K562 (cell line): ENCODE results near the gene VWA1. TPM values are rescaled to one million over a fixed set of nuclear protein-coding genes. Genes with fewer than 3 reads are reported as not detected.
A peak's percentile ranks its signal among the peaks of the same experiment; 100 is the strongest.

Source experiments
- BHLHE40 ChIP-seq: IDR thresholded peaks from 2 replicates; pipeline ENCODE4 v1.6.1; 2011; ENCODE audit warnings: low read length, improper control_type of control experiment
- CBX1 ChIP-seq: sonication (generic); IDR thresholded peaks from 2 replicates; pipeline ENCODE4 v1.6.1; 2016; ENCODE audit warnings: antibody characterized with exemption, low read depth, mild to moderate bottlenecking
- DPF2 ChIP-seq: fragments of 450-650 bp; IDR thresholded peaks from 2 replicates; pipeline ENCODE4 v1.6.1; 2016
- EGR1 ChIP-seq: fragments of 450-650 bp; conservative IDR thresholded peaks from 2 replicates; pipeline ENCODE4 v1.6.1; 2017; ENCODE audit warnings: mild to moderate bottlenecking
- FOXP1 ChIP-seq: sonication (generic); formaldehyde crosslinking; IDR thresholded peaks from 2 replicates; pipeline ENCODE4 v1.8.0; 2022; ENCODE audit warnings: mild to moderate bottlenecking, missing genetic modification reagents
- HLTF ChIP-seq: fragments of 450-650 bp; IDR thresholded peaks from 2 replicates; pipeline ENCODE4 v1.6.1; 2016
- HMGN3 ChIP-seq: IDR thresholded peaks from 2 replicates; pipeline ENCODE4 v1.6.1; 2011; ENCODE audit warnings: borderline replicate concordance, low read depth, mild to moderate bottlenecking, mixed read lengths, low read length; ENCODE audit not compliant: insufficient read length; ENCODE audit errors: extremely low read depth
- MLX ChIP-seq, 2 experiments: fragments of 450-650 bp in 1 of 2; sonication (generic) in 1 of 2; formaldehyde crosslinking; conservative IDR thresholded peaks; 2 replicates each; pipeline versions ENCODE4 v1.4.0 to v1.8.1; 2020 to 2022; ENCODE audit warnings: mild to moderate bottlenecking in 1 of 2, missing genetic modification reagents in 1 of 2
- ZBTB7A ChIP-seq: IDR thresholded peaks from 2 replicates; pipeline ENCODE4 v1.6.1; 2011; ENCODE audit warnings: low read depth, mild to moderate bottlenecking, low read length, moderate library complexity, borderline replicate concordance; ENCODE audit not compliant: control insufficient read depth
- polyA plus RNA-seq, 8 experiments: library from polyadenylated mRNA; depleted of rRNA in 4 of 8; stranded (reverse) in 5 of 8; unstranded in 3 of 8; fragments of >200 nt; fragmentation: Nextera tagmentation in 2 of 8; fragmentation: Illumina TruSeq in 1 of 8; extraction: Ambion mirVana in 2 of 8; extraction: Trizol in 1 of 8; gene quantifications; 2 replicates each; pipeline versions ENCODE4 v1.2.1 to v1.2.3, GENCODE V29; 2011 to 2014; ENCODE audit warnings: inconsistent platforms in 1 of 8, missing spikeins in 1 of 8
- total RNA-seq, 7 experiments: library from RNA; depleted of rRNA in 6 of 7; stranded (reverse); fragments of >200 nt in 6 of 7; fragmentation: Illumina TruSeq in 2 of 7; extraction: Trizol in 2 of 7; gene quantifications; 2 replicates each; pipeline versions ENCODE4 v1.2.1 to v1.2.3, GENCODE V29; 2011 to 2021; ENCODE audit warnings: low replicate concordance in 1 of 7
- TF ChIP-seq, protein P1 (sequence below), 2 experiments: IDR thresholded peaks; 2 replicates each; pipeline ENCODE4 v1.6.1; 2012; ENCODE audit warnings: improper control_type of control experiment in 2 of 2, low read depth in 2 of 2, low read length in 2 of 2, borderline replicate concordance in 1 of 2
- TF ChIP-seq, protein P2 (sequence below), 2 experiments: fragments of 450-650 bp in 1 of 2; sonication (generic) in 1 of 2; formaldehyde crosslinking in 1 of 2; IDR thresholded peaks; 2 replicates each; pipeline versions ENCODE4 v1.7.1 to v1.9.0; 2016 to 2022; ENCODE audit warnings: inconsistent platforms in 1 of 2, mild to moderate bottlenecking in 1 of 2, missing genetic modification reagents in 1 of 2
- TF ChIP-seq, protein P3 (sequence below): fragments of 250-450 bp; sonication (Bioruptor Pico); IDR thresholded peaks from 2 replicates; pipeline ENCODE4 v1.5.0; 2020; ENCODE audit warnings: mild to moderate bottlenecking

Gene VWA1
- total and polyA plus RNA-seq, 9 of the 15 experiments (the other 6 are each of a cell fraction or from before 2014, with no cell fraction given) = 0.01 to 6.4 (median 0.85) TPM

DNA sequence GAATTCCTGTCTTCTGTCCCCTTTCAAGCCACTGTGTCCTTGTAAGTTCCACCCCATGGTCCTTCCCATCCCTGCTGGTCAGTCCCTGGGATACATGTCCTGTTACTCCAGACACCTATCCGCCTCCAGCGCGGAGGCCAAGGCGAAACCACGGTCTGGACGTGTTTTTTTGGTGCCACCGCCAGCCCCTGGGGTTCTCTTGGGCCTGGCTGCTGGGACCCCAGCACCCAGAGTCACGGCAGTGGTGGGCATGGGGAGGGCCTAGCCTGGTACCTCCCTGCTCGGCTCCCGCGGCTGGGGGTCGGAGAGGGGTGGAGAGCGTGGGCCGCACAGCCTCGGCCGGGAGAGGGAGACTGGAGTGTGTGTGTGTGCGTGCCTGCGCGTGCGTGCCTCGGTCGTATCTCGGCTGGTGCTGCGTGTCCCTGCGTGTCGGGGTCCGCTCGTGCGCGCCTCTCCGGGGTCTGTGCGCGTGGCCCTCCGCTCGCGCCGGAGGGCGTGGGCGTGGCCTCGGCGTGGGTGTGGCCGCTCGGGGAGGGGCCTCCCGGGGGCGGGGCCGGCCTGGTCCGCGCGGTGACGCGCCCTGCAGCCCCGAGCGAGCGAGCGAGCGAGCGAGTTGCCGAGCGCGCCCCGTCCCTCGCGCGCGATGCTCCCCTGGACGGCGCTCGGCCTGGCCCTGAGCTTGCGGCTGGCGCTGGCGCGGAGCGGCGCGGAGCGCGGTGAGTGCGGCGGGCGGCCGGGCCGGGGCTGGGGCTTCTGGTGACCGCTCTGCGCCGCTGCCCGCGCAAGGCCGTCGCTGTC is at the start of gene VWA1 (continued):
- TF ChIP-seq, protein P1, sequence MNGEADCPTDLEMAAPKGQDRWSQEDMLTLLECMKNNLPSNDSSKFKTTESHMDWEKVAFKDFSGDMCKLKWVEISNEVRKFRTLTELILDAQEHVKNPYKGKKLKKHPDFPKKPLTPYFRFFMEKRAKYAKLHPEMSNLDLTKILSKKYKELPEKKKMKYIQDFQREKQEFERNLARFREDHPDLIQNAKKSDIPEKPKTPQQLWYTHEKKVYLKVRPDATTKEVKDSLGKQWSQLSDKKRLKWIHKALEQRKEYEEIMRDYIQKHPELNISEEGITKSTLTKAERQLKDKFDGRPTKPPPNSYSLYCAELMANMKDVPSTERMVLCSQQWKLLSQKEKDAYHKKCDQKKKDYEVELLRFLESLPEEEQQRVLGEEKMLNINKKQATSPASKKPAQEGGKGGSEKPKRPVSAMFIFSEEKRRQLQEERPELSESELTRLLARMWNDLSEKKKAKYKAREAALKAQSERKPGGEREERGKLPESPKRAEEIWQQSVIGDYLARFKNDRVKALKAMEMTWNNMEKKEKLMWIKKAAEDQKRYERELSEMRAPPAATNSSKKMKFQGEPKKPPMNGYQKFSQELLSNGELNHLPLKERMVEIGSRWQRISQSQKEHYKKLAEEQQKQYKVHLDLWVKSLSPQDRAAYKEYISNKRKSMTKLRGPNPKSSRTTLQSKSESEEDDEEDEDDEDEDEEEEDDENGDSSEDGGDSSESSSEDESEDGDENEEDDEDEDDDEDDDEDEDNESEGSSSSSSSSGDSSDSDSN (IDR thresholded peaks at IDR 0.05; ENCODE audit: borderline replicate concordance in 1 of 2, low read depth in 2 of 2, low read length in 2 of 2) = peak; percentile 62 to 80; a peak in 2 of 4 replicates
- peak; percentile 93 for TF ChIP-seq HMGN3
- TF ChIP-seq BHLHE40 = peak; percentile 40; the same call in 1 of the 2 replicates
- TF ChIP-seq ZBTB7A = peak; percentile 85; the same call in 1 of the 2 replicates
- 0 out of 2 replicates have a peak, but pooled peaks have one; percentile 37 for TF ChIP-seq CBX1
- TF ChIP-seq, protein P2, sequence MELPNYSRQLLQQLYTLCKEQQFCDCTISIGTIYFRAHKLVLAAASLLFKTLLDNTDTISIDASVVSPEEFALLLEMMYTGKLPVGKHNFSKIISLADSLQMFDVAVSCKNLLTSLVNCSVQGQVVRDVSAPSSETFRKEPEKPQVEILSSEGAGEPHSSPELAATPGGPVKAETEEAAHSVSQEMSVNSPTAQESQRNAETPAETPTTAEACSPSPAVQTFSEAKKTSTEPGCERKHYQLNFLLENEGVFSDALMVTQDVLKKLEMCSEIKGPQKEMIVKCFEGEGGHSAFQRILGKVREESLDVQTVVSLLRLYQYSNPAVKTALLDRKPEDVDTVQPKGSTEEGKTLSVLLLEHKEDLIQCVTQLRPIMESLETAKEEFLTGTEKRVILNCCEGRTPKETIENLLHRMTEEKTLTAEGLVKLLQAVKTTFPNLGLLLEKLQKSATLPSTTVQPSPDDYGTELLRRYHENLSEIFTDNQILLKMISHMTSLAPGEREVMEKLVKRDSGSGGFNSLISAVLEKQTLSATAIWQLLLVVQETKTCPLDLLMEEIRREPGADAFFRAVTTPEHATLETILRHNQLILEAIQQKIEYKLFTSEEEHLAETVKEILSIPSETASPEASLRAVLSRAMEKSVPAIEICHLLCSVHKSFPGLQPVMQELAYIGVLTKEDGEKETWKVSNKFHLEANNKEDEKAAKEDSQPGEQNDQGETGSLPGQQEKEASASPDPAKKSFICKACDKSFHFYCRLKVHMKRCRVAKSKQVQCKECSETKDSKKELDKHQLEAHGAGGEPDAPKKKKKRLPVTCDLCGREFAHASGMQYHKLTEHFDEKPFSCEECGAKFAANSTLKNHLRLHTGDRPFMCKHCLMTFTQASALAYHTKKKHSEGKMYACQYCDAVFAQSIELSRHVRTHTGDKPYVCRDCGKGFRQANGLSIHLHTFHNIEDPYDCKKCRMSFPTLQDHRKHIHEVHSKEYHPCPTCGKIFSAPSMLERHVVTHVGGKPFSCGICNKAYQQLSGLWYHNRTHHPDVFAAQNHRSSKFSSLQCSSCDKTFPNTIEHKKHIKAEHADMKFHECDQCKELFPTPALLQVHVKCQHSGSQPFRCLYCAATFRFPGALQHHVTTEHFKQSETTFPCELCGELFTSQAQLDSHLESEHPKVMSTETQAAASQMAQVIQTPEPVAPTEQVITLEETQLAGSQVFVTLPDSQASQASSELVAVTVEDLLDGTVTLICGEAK (IDR thresholded peaks at IDR 0.05) = 0 out of 2 replicates have a peak, but pooled peaks have one; percentile 49
- TF ChIP-seq, protein P2 (CRISPR knock-in tag; IDR thresholded peaks at IDR 0.05) = no peak
- 0 out of 4 replicates have a peak, but pooled peaks of 1 of the 2 experiments have one; percentile 76 for TF ChIP-seq MLX (CRISPR knock-in tag; conservative IDR thresholded peaks at IDR 0.05)
- TF ChIP-seq, protein P3, sequence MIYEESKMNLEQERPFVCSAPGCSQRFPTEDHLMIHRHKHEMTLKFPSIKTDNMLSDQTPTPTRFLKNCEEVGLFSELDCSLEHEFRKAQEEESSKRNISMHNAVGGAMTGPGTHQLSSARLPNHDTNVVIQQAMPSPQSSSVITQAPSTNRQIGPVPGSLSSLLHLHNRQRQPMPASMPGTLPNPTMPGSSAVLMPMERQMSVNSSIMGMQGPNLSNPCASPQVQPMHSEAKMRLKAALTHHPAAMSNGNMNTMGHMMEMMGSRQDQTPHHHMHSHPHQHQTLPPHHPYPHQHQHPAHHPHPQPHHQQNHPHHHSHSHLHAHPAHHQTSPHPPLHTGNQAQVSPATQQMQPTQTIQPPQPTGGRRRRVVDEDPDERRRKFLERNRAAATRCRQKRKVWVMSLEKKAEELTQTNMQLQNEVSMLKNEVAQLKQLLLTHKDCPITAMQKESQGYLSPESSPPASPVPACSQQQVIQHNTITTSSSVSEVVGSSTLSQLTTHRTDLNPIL = no peak
- no peak for TF ChIP-seq HLTF
- TF ChIP-seq FOXP1 (CRISPR knock-in tag) = peak; percentile 32; the same call in 1 of the 2 replicates
- peak; percentile 30; the same call in 1 of the 2 replicates for TF ChIP-seq DPF2
- TF ChIP-seq EGR1 = peak; percentile 76
